Ecto neural progenitor cell (in vitro differentiated cells): ENCODE measurements around the gene VSTM2B.

Experiments
- DNase-seq: peaks from one replicate; pipeline ENCODE4 v3.0.0-alpha.2; 2018; ENCODE audit warnings: low spot score

Gene VSTM2B

GRCh38 chr19:29568036-29569025 is 42.5 kb downstream of the VSTM2B start:
- DNase-seq: no peak

- no peak for DNase-seq
These were observed 43.5 kb downstream of the VSTM2B start for GRCh38 chr19:29569038-29569911.

GRCh38 chr19:29571181-29571580 is 45.4 kb downstream of the VSTM2B start:
- no peak for DNase-seq

GRCh38 chr19:29573486-29573885 is 47.7 kb downstream of the VSTM2B start:
- no peak for DNase-seq

- DNase-seq: no peak
These were observed 48.7 kb downstream of the VSTM2B start for GRCh38 chr19:29574510-29574909.

- no peak for DNase-seq
These were observed 50.3 kb downstream of the VSTM2B start for GRCh38 chr19:29576046-29576606.

- DNase-seq: no peak
These were observed 51.2 kb downstream of the VSTM2B start for GRCh38 chr19:29576761-29577648.

- no peak for DNase-seq
These were observed 51.8 kb downstream of the VSTM2B start for GRCh38 chr19:29577649-29577963.

GRCh38 chr19:29578349-29578748 is 52.6 kb downstream of the VSTM2B start:
- no peak for DNase-seq

- DNase-seq: no peak
These were observed 53.6 kb downstream of the VSTM2B start for GRCh38 chr19:29579308-29579910.

- DNase-seq: no peak
These were observed 55.6 kb downstream of the VSTM2B start for GRCh38 chr19:29581398-29581797.

- DNase-seq: no peak
These were observed 57.6 kb downstream of the VSTM2B start for GRCh38 chr19:29583196-29583999.

GRCh38 chr19:29586401-29586800 is 60.6 kb downstream of the VSTM2B start:
- DNase-seq: no peak

GRCh38 chr19:29587059-29587458 is 61.3 kb downstream of the VSTM2B start:
- DNase-seq: no peak

GRCh38 chr19:29587518-29587986 is 61.8 kb downstream of the VSTM2B start:
- DNase-seq: no peak

- DNase-seq: no peak
These were observed 62.3 kb downstream of the VSTM2B start for GRCh38 chr19:29588095-29588494.

GRCh38 chr19:29590278-29590677 is 64.5 kb downstream of the VSTM2B start:
- DNase-seq: no peak

- DNase-seq: no peak
These were observed 65.9 kb downstream of the VSTM2B start for GRCh38 chr19:29591670-29592069.

GRCh38 chr19:29593869-29594268 is 68.1 kb downstream of the VSTM2B start:
- DNase-seq: no peak

GRCh38 chr19:29596080-29596727 is 70.4 kb downstream of the VSTM2B start:
- no peak for DNase-seq
